Spleen (tissue), 7 donors: Measurements from ENCODE around the gene STAG1.

Experiments used
- POLR2AphosphoS5 ChIP-seq, 3 donors: sonication (generic); formaldehyde crosslinking; IDR thresholded peaks; one replicate each; pipeline ENCODE4 v1.5.1; 2017; ENCODE audit warnings: antibody characterized with exemption in 3 of 3
- TF ChIP-seq, protein P1 (sequence below), 11 experiments: fragments of 200-600 bp in 7 of 11; fragments of 450-650 bp in 4 of 11; sonication (generic) in 4 of 11; IDR thresholded peaks in 8 of 11; conservative IDR thresholded peaks in 3 of 11; 1 replicate in 7 of 11; 2 replicates in 4 of 11; pipeline versions ENCODE4 v1.4.0 to v1.8.0; 2016 to 2021; ENCODE audit warnings: antibody characterized with exemption in 11 of 11, inconsistent platforms in 4 of 11, mild to moderate bottlenecking in 1 of 11
- donor health status: DM: no; HTN: no; CAD: no; lungs with moderate emphysema.
- donor health status: DM: no; HTN: no; CAD: no.
- donor health status: DM: no; HTN: no; CAD: no.

DNA sequence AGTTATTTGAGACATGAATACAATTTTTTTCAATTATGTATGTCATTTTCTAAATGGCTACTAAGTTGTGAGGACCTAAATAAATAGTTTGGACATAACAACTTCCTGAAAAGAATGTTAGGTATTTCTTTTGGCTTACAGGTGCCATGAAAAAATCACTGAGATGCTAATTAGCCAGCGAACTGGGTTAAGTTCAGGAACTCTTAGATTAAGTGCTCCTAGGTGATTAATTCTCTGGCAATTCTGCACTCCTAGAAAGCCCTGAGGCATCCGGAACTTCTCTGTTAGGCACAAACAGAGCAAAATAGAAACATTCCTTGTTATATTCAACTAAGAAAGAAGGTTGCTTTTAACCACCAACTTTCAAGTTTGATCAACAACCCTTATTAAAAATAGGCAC, 192.3 kb downstream of the STAG1 start:
- TF ChIP-seq, protein P1, sequence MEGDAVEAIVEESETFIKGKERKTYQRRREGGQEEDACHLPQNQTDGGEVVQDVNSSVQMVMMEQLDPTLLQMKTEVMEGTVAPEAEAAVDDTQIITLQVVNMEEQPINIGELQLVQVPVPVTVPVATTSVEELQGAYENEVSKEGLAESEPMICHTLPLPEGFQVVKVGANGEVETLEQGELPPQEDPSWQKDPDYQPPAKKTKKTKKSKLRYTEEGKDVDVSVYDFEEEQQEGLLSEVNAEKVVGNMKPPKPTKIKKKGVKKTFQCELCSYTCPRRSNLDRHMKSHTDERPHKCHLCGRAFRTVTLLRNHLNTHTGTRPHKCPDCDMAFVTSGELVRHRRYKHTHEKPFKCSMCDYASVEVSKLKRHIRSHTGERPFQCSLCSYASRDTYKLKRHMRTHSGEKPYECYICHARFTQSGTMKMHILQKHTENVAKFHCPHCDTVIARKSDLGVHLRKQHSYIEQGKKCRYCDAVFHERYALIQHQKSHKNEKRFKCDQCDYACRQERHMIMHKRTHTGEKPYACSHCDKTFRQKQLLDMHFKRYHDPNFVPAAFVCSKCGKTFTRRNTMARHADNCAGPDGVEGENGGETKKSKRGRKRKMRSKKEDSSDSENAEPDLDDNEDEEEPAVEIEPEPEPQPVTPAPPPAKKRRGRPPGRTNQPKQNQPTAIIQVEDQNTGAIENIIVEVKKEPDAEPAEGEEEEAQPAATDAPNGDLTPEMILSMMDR (IDR thresholded peaks at IDR 0.05 in 8 of 11, conservative IDR thresholded peaks at IDR 0.05 in 3 of 11): no peak
- no peak for TF ChIP-seq POLR2AphosphoS5 (IDR thresholded peaks at IDR 0.05)
